ENCODE data around the gene TMEM87B. TPM values are rescaled to one million over a fixed set of nuclear protein-coding genes. Genes with fewer than 3 reads are reported as not detected.

TMEM87B gene
- total RNA-seq, 1 experiment from 2014 or later, result 14.8 TPM

DNA sequence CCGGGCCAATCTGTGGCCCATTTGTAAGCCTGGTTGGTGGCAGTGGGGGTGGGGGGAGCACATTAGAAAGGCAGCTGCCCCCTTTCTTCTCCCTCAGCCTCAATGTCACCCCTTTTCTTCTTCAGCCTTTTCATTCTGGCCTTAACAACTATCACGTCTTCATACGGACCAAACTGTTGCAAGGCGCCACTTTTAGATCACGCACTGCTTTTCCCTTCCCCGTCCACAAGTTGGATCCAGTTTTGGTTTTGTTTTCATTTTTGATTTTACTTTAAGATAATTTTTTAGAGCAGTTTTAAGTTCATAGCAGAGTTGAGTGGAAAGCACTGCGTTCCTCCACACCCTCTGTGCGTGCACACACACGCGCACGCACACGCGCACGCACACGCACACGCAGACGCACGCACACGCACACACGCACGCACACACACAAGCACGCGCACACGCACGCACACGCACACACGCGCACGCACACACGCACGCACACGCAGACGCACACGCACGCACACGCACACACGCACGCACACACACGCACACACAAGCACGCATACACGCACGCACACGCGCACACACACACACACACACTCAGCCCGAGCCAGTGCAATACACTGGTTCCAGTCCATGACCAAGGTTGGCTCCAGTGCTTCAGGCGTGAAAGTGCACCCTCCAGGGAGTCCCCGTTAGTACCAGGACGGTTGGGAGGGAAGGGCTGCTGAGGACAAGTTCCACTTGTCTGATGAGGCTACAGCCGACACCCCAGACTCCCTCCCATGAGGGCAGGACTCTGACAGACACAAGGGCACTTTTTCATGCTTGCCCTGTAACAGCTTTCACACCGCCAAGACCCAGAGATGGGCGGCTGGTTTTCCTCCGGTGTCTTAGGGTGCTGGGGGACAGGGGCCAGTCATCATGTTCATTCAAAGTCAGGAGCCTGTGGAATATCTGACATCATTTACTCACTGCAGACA lies 105.5 kb downstream of the TMEM87B start:
- Histone ChIP-seq H3K4me2 (ENCODE audit: low read length) (no peak overlapping the region), H3K79me2 (ENCODE audit: insufficient read depth, low read length) (no peaks in the 10 kb centered on the region), H3K27me3 (ENCODE audit: insufficient read depth, low read length) (no peaks in the 10 kb centered on the region), H3K4me1 (ENCODE audit: control insufficient read depth in 1 of 2, insufficient read depth in 2 of 2, low read length in 2 of 2) (no peaks in the 10 kb centered on the region), H4K20me1 (ENCODE audit: insufficient read depth) (no peaks in the 10 kb centered on the region), H2AFZ (ENCODE audit: low read depth, low read length, poor library complexity, severe bottlenecking) (no peak overlapping the region), H3K9me2 (ENCODE audit: insufficient read depth) (no peaks in the 10 kb centered on the region), H3K4me3 (replicated peaks in 1 of 2; ENCODE audit: low read depth in 1 of 2, low read length in 2 of 2) (no peak overlapping the region), H3K27ac (ENCODE audit: low read depth, low read length) (no peak overlapping the region), H3K9me3 (ENCODE audit: control insufficient read depth in 1 of 2, insufficient read depth in 1 of 2, low read depth in 1 of 2, low read length in 2 of 2) (no peaks in the 10 kb centered on the region), H3K36me3 (ENCODE audit: control insufficient read depth in 1 of 2, insufficient read depth in 2 of 2, low read length in 2 of 2) (no peaks in the 10 kb centered on the region), H3K9ac (ENCODE audit: low read length) (no peak overlapping the region)
- ChIA-PET CTCF (no interaction called here), POLR2A (no interaction called here), RAD21 (ENCODE audit: low non-redundant PET in 1 of 2, low total read pairs in 2 of 2, uncharacterized antibody in 2 of 2, unreplicated experiment in 2 of 2) (no interaction called here)
- TF ChIP-seq, protein P1, sequence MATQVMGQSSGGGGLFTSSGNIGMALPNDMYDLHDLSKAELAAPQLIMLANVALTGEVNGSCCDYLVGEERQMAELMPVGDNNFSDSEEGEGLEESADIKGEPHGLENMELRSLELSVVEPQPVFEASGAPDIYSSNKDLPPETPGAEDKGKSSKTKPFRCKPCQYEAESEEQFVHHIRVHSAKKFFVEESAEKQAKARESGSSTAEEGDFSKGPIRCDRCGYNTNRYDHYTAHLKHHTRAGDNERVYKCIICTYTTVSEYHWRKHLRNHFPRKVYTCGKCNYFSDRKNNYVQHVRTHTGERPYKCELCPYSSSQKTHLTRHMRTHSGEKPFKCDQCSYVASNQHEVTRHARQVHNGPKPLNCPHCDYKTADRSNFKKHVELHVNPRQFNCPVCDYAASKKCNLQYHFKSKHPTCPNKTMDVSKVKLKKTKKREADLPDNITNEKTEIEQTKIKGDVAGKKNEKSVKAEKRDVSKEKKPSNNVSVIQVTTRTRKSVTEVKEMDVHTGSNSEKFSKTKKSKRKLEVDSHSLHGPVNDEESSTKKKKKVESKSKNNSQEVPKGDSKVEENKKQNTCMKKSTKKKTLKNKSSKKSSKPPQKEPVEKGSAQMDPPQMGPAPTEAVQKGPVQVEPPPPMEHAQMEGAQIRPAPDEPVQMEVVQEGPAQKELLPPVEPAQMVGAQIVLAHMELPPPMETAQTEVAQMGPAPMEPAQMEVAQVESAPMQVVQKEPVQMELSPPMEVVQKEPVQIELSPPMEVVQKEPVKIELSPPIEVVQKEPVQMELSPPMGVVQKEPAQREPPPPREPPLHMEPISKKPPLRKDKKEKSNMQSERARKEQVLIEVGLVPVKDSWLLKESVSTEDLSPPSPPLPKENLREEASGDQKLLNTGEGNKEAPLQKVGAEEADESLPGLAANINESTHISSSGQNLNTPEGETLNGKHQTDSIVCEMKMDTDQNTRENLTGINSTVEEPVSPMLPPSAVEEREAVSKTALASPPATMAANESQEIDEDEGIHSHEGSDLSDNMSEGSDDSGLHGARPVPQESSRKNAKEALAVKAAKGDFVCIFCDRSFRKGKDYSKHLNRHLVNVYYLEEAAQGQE (IDR thresholded peaks at IDR 0.05; ENCODE audit: low read depth), result no peak
- TF ChIP-seq, protein P2, sequence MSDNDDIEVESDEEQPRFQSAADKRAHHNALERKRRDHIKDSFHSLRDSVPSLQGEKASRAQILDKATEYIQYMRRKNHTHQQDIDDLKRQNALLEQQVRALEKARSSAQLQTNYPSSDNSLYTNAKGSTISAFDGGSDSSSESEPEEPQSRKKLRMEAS (IDR thresholded peaks at IDR 0.05), result no peak
- TF ChIP-seq EGR1 (IDR thresholded peaks at IDR 0.05; ENCODE audit: low read depth) (no peak), SRF (IDR thresholded peaks at IDR 0.05; ENCODE audit: low read depth) (no peak), CEBPB (IDR thresholded peaks at IDR 0.05; ENCODE audit: low read depth) (no peak), YY1 (IDR thresholded peaks at IDR 0.05; ENCODE audit: extremely low read depth, insufficient replicate concordance, low read depth, low read length) (no peak), FOSL1 (IDR thresholded peaks at IDR 0.05; ENCODE audit: low read depth) (no peak), EZH2 (IDR thresholded peaks at IDR 0.05) (no peak), TCF7L2 (IDR thresholded peaks at IDR 0.05; ENCODE audit: borderline replicate concordance, extremely low read depth, insufficient read depth, insufficient read length) (no peak), JUND (IDR thresholded peaks at IDR 0.05) (no peak), ZFX (IDR thresholded peaks at IDR 0.05) (no peak), SP1 (IDR thresholded peaks at IDR 0.05; ENCODE audit: low read depth) (no peak), ELF1 (IDR thresholded peaks at IDR 0.05; ENCODE audit: borderline replicate concordance, low read depth) (no peak), CBX3 (IDR thresholded peaks at IDR 0.05; ENCODE audit: low read depth) (no peak), RAD21 (IDR thresholded peaks at IDR 0.05; ENCODE audit: low read depth) (no peak), ZNF274 (IDR thresholded peaks at IDR 0.05; ENCODE audit: low read depth, low read length) (no peak), EZH2phosphoT487 (IDR thresholded peaks at IDR 0.05; ENCODE audit: borderline replicate concordance) (no peak), POLR2A (IDR thresholded peaks at IDR 0.05; ENCODE audit: borderline replicate concordance, extremely low read depth, insufficient read depth, insufficient read length) (no peak)
- TF ChIP-seq, protein P3, sequence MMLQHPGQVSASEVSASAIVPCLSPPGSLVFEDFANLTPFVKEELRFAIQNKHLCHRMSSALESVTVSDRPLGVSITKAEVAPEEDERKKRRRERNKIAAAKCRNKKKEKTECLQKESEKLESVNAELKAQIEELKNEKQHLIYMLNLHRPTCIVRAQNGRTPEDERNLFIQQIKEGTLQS (IDR thresholded peaks at IDR 0.05), result no peak
- TF ChIP-seq, protein P4, sequence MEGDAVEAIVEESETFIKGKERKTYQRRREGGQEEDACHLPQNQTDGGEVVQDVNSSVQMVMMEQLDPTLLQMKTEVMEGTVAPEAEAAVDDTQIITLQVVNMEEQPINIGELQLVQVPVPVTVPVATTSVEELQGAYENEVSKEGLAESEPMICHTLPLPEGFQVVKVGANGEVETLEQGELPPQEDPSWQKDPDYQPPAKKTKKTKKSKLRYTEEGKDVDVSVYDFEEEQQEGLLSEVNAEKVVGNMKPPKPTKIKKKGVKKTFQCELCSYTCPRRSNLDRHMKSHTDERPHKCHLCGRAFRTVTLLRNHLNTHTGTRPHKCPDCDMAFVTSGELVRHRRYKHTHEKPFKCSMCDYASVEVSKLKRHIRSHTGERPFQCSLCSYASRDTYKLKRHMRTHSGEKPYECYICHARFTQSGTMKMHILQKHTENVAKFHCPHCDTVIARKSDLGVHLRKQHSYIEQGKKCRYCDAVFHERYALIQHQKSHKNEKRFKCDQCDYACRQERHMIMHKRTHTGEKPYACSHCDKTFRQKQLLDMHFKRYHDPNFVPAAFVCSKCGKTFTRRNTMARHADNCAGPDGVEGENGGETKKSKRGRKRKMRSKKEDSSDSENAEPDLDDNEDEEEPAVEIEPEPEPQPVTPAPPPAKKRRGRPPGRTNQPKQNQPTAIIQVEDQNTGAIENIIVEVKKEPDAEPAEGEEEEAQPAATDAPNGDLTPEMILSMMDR (IDR thresholded peaks at IDR 0.05 in 2 of 3, conservative IDR thresholded peaks at IDR 0.05 in 1 of 3; ENCODE audit: borderline replicate concordance in 1 of 3, insufficient read depth in 1 of 3, low read depth in 2 of 3, low read length in 2 of 3), result no peak
- ATAC-seq (no peak), DNase-seq (ENCODE audit: low read depth, low spot score) (no peak)
- BruUV-seq (replicated peaks), result no TSS peak
- intact Hi-C loops (cut with micrococcal nuclease), result no loop called here

Measured in HCT116 (cell line).